ENCODE measurements around the gene NDUFV3.
"Not testable (repeated sequence)": the region's sequence is repeated elsewhere in the genome, so short reads cannot be mapped to it uniquely, and the experiment has no call there.

Gene NDUFV3

DNA sequence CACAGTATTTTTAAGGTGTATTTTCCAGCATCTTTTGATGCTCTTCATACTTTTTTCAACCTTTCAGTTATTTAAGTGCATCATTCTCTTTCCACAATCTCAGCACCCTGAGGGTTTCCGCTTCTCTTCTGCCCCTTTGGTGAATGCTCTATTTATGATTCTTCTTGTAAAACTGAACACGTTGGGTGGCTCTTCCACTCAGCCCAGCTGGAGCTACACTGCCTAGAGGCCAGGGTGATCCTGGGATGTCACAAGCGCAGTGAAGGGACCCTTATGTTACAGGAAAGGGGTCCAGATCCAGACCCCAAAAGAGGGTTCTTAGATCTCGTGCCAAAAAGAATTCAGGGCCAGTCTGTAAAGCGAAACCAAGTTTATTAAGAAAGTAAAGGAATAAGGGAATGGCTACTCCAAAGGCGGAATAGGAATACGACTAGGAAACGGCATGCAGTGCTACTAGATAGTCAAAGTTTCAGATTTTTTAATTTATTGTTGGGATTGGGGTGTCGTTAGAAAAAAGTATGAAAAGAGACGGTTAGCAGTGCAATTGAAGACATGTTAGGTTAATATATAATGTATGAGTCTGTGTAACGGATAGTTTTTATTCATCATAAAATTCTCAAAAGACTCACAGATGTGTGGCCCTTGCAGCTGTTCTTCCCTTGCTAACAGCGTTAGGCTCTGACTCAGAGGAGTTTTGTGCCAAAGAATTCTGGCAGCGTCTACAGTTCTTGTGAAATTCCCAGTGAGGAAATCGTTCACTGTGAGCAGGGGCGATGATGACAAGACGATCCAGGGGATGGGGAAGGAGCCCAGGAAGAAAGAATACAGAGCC, 46.7 kb downstream of the NDUFV3 start:
- Histone ChIP-seq H3K36me3 (replicated peaks) (no peaks in the 10 kb centered on the region), H3K9me3 (no peaks in the 10 kb centered on the region), H3K27me3 (ENCODE audit: low read depth) (no peaks in the 10 kb centered on the region), H3K4me3 (no peak overlapping the region), H3K4me1 (no peaks in the 10 kb centered on the region)
- in situ Hi-C loops (cut with MboI; ENCODE audit: low sequenced_read_pairs): no loop called here
- no peak for DNase-seq (ENCODE audit: low spot score in 2 of 2)

DNA sequence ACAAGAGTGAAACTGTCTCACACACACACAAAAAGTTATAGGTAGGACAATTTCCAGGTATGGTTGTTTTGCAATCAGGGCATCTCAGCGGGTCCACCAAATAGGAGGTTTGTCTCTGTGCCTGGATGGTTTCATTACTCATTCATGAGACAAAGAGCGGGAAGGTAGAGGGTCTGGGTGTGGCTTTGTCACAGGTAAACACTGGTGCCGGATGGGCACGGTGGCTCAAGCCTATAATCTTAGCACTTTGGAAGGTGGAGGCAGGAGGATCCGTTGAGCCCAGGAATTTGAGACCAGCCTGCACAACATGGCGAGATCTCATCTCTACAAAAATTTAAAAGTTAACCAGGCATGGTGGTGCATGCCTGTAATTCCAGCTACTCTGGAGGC, 48.6 kb downstream of the NDUFV3 start:
- Histone ChIP-seq H3K27me3 (ENCODE audit: low read depth) (no peaks in the 10 kb centered on the region), H3K36me3 (replicated peaks) (no peaks in the 10 kb centered on the region), H3K9me3 (no peaks in the 10 kb centered on the region), H3K4me1 (no peaks in the 10 kb centered on the region), H3K4me3 (no peak overlapping the region)
- DNase-seq (ENCODE audit: low spot score in 2 of 2): no peak
- in situ Hi-C loops (cut with MboI; ENCODE audit: low sequenced_read_pairs): no loop called here

DNA sequence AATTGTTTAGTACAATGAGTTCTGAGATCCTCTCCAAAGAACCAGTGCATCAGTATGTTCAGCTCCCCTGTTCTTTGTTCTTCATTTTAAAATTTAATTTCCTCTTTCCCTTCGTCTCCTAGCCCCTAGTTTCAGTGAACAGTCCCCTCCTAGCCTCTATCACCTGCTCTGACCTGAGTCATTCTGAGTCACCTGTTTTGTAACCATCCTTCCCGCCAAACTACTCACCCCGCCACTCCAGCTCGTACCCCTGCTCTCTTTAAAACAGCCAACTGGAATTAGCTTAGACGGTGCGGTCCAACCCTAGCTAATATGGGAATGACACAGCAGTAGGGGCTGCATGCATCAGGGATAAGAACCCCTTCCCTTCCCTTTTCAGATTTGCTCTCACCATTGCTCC, 49.1 kb downstream of the NDUFV3 start:
- H3K4me1 ChIP-seq: no peaks in the 10 kb centered on the region

DNA sequence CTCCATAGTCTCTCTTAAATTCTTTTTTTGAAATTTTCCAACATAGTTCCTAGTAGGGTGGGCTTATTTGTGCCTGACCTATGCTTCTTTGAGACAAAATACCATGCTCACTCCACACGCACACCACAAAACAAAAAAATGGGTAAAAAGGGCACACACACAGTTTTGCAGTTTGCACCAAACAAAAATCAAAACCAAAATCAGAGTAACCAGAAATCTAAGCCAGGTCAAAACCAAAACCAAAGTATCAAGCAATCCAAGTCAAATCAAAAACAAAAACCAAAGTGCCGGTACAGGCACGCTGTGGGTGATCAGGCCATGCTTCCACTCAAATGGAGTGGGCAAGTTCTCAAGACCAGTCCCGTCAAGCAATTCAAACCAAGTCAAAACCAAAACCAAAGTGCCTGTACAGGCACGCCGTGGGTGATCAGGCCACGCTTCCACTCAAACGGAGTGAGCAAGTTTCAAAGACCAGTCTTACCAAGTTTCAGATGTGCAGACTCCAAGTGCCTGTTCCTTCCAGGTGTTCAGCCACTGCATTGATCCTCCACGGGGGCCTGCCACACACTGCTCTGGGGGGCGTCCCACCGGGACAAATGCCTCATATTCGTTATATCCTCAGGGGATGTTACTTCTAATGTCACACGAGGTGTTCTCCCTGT, 56.1 kb downstream of the NDUFV3 start:
- H3K36me3 ChIP-seq (replicated peaks); in situ Hi-C loops (cut with MboI; ENCODE audit: low sequenced_read_pairs); H3K4me3 ChIP-seq; H3K9me3 ChIP-seq; H3K27me3 ChIP-seq (ENCODE audit: low read depth); DNase-seq (ENCODE audit: low spot score in 2 of 2); H3K4me1 ChIP-seq: not testable (repeated sequence)

More for the DNA sequence above, 49.1 kb downstream of the NDUFV3 start:
- no peak for DNase-seq (ENCODE audit: low spot score in 2 of 2)
- Histone ChIP-seq H3K9me3 (no peaks in the 10 kb centered on the region), H3K36me3 (replicated peaks) (no peaks in the 10 kb centered on the region), H3K27me3 (ENCODE audit: low read depth) (no peaks in the 10 kb centered on the region), H3K4me3 (no peak overlapping the region)
- in situ Hi-C loops (cut with MboI; ENCODE audit: low sequenced_read_pairs): no loop called here

DNA sequence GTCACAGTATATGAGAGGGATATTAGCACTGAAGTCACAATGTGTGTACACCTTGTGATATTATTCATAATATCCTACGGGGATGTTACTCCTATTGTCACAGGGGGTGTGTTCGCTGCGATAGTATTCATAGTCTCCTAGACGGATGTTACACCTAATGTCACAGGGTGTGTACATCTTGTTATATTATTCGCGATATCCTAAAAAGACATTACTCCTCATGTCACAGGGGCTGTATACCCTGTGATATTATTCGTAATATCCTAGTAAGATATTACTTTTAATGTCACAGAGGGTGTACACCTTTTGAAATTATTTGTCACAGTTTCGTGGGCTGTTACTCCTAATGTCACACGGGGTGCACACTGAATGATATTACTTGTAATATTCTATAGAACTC, 58.1 kb downstream of the NDUFV3 start:
- H3K4me3 ChIP-seq; H3K9me3 ChIP-seq; H3K27me3 ChIP-seq (ENCODE audit: low read depth); DNase-seq (ENCODE audit: low spot score in 2 of 2); H3K4me1 ChIP-seq; H3K36me3 ChIP-seq (replicated peaks); in situ Hi-C loops (cut with MboI; ENCODE audit: low sequenced_read_pairs): not testable (repeated sequence)

DNA sequence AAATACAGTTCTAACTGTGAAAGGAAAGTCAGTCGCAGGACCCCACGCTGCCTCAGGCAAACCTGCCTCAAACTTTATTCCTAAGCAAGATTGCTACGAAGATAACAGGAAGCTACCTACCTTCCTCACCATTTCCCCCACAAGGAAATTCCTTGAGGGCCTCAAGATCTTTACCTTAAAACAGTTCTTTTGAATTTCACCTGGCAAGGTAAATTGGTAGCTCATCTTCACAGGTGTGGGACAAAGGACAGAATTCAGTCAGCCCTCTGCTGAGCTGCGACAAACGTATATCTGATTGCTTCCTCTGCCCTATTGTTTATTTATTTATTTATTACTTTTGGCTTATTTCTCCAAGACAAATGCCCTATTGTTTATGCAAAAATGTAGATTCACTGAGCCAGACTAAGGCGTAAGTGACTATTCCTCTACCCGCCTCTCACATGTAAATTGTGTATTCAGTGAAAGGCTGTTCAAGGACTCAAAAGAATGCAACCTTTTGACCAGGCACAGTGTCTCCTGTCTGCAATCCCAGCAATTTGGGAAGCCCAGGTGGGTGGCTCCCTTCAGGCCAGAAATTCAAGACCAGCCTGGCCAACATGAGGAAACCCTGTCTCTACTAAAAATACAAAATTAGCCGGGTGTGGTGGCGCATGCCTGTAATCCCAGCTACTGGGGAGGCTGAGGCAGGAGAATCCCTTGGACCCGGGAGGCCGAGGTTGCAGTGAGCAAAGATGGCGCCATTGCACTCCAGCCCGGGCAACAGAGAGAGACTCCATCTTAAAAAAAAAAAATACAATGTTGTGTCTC, 63.9 kb downstream of the NDUFV3 start:
- Histone ChIP-seq H3K9me3 (no peaks in the 10 kb centered on the region), H3K4me3 (no peak overlapping the region), H3K36me3 (replicated peaks) (no peaks in the 10 kb centered on the region), H3K4me1 (peaks cover 18% of the 10 kb centered on the region), H3K27me3 (ENCODE audit: low read depth) (no peaks in the 10 kb centered on the region)
- in situ Hi-C loops (cut with MboI; ENCODE audit: low sequenced_read_pairs): no loop called here
- DNase-seq (ENCODE audit: low spot score in 2 of 2): peak; percentile 53 to 66

DNA sequence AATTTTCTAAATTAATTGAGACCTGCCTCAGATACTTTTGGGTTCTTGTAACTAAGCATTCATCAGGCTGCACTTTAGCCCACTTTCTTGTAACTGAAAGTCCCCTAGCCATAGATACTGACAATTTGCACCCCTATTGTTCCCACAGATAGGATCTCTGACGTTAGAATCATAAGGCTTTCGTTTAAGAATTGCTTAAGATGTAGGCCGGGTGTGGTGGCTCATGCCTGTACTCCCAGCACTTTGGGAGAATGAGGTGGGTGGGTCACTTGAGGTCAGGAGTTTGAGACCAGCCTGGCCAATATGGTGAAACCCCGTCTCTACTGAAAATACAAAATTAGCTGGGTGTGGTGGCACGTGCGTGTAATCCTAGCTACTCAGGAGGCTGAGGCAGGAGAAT, 65.0 kb downstream of the NDUFV3 start:
- DNase-seq (ENCODE audit: low spot score in 2 of 2); H3K27me3 ChIP-seq (ENCODE audit: low read depth); H3K4me3 ChIP-seq; H3K36me3 ChIP-seq (replicated peaks); in situ Hi-C loops (cut with MboI; ENCODE audit: low sequenced_read_pairs); H3K9me3 ChIP-seq: not testable (repeated sequence)
- peaks cover 23% of the 10 kb centered on the region for H3K4me1 ChIP-seq

DNA sequence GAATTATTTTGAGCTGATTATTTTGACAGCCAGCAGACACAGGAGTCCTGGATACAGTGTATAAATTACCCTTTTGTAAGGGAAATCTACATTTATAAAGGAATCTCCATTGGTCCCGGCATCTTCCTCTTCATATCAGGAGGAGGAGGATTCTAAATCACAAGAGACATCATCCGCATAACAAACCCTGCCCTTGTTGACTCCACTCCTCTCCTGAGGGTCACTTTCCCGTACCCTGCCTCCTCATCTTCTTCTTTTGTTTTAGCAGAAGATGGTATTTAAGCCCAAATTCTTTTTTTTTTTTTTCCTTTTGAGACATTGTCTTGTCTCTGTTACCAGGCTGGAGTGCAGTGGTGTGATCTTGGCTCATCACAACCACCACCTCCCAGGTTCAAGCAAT, 66.6 kb downstream of the NDUFV3 start:
- H3K36me3 ChIP-seq (replicated peaks): no peaks in the 10 kb centered on the region
- in situ Hi-C loops (cut with MboI; ENCODE audit: low sequenced_read_pairs): no loop called here
- peak; percentile 26 to 33 for DNase-seq (ENCODE audit: low spot score in 2 of 2)
- H3K9me3 ChIP-seq: no peaks in the 10 kb centered on the region
- H3K27me3 ChIP-seq (ENCODE audit: low read depth): no peaks in the 10 kb centered on the region
- H3K4me1 ChIP-seq: peaks cover 23% of the 10 kb centered on the region
- no peak overlapping the region for H3K4me3 ChIP-seq

DNA sequence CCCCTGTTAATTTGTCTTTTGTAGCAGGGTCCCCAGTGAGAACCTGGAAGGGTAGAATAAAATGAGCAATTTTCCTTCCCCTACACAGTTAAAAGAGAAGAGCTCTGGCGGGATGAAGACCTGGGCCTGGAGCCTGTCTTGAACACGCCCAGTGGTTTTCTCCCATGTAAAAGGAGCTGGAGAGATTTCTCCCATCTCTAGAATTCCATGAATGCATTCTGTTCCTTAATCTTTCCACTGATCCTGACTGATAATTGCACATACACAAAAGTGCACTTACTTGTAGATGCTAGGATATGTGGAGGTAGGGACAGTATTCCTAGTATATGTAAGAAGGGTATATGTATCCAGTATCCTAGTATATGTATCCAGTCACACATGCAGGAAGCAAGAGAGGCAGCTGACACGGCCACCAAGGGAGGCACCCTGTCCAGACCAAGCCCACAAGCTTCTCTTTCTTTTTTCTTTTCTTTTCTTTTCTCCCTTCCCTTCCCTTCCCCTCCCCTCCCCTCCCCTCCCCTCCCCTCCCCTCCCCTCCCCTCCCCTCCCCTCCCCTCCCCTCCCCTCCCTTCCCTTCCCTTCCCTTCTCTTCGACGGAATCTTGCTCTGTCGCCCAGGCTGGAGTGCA, 69.4 kb downstream of the NDUFV3 start:
- peak in 1 of 2 experiments; percentile 50 for DNase-seq (ENCODE audit: low spot score in 2 of 2)
- H3K4me1 ChIP-seq: peaks cover 15% of the 10 kb centered on the region
- in situ Hi-C loops (cut with MboI; ENCODE audit: low sequenced_read_pairs): no loop called here

More for the DNA sequence above, 69.4 kb downstream of the NDUFV3 start:
- Histone ChIP-seq H3K27me3 (ENCODE audit: low read depth) (no peaks in the 10 kb centered on the region), H3K36me3 (replicated peaks) (no peaks in the 10 kb centered on the region), H3K4me3 (no peak overlapping the region), H3K9me3 (no peaks in the 10 kb centered on the region)

All from HAP-1 (cell line).